ENCODE measurements around the gene SNX9.

DNA sequence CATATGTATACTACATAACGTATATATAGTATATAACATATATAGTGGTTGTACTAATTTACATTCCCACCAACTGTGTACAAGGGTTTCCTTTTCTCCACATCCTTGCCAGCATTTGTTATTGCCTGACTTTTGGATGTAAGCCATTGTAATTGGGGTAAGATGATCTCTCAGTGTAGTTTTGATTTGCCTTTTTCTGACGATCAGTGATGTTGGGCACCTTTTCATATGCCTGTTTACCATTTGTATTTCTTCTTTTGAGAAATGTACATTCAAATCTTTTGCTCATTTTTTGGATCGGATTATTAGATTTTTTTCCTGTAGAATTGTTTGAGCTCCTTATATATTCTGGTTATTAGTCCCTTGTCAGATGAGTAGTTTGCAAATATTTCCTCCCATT is 170.0 kb downstream of the SNX9 start:
- TF ChIP-seq RAD21 (IDR thresholded peaks at IDR 0.05; ENCODE audit: low read depth), result no peak
- no peak for TF ChIP-seq EP300 (IDR thresholded peaks at IDR 0.05; ENCODE audit: borderline replicate concordance)
- TF ChIP-seq, protein P1, sequence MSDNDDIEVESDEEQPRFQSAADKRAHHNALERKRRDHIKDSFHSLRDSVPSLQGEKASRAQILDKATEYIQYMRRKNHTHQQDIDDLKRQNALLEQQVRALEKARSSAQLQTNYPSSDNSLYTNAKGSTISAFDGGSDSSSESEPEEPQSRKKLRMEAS (IDR thresholded peaks at IDR 0.05), result no peak
- TF ChIP-seq CEBPB (IDR thresholded peaks at IDR 0.05), result no peak
- TF ChIP-seq TAF1 (IDR thresholded peaks at IDR 0.05; ENCODE audit: low read depth), result no peak
- no peak for TF ChIP-seq CREB1 (IDR thresholded peaks at IDR 0.05; ENCODE audit: low read depth)
- no peak for TF ChIP-seq EGR1 (IDR thresholded peaks at IDR 0.05)
- no peak for TF ChIP-seq TEAD4 (IDR thresholded peaks at IDR 0.05)
- TF ChIP-seq YY1 (IDR thresholded peaks at IDR 0.05; ENCODE audit: low read depth), result no peak
- no peak for TF ChIP-seq FOXM1 (IDR thresholded peaks at IDR 0.05; ENCODE audit: borderline replicate concordance, low read depth)

All from Ishikawa (cell line).